NB4 (cell line): ENCODE measurements around the gene GRPEL1.

Experiments used
- DNase-seq: peaks from one replicate; pipeline ENCODE4 v3.0.0; 2010; ENCODE audit warnings: low read depth
- H3K4me3 ChIP-seq: one replicate; pipeline ENCODE4 v1.5.1; 2011; ENCODE audit warnings: mild to moderate bottlenecking, low read depth, low read length, moderate library complexity
- MYC ChIP-seq: IDR thresholded peaks from 2 replicates; pipeline ENCODE4 v1.6.1; 2011; ENCODE audit warnings: low read depth, low read length
- POLR2A ChIP-seq: IDR thresholded peaks from 2 replicates; pipeline ENCODE4 v1.6.1; 2011; ENCODE audit warnings: mild to moderate bottlenecking; ENCODE audit not compliant: insufficient read length; ENCODE audit errors: extremely low read depth
- TF ChIP-seq, protein P1 (sequence below): IDR thresholded peaks from 2 replicates; pipeline ENCODE4 v1.6.1; 2011; ENCODE audit warnings: low read depth, low read length
- TF ChIP-seq, protein P2 (sequence below): IDR thresholded peaks from one replicate; pipeline ENCODE4 v1.5.1; 2012; ENCODE audit warnings: low read depth, low read length

Gene GRPEL1

DNA sequence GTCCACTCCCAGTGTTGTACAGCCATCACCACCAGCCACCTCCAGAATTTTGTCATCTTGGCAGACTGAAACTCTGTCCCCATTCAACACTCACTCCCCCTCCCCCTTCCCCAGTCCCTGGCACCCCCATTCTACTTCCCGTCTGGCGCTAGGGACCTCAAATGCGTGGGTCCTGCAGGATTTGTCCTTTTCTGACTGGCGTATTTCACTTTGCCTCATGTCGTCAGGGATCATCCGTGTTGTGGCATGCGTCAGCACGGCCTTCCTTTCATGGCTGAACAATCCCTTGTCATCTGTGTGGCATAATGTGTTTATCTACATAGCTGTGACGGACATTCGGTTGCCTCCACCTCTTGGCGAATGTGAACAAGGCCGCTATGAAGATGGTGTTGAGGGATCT is 19.2 kb downstream of the GRPEL1 start:
- TF ChIP-seq, protein P1, sequence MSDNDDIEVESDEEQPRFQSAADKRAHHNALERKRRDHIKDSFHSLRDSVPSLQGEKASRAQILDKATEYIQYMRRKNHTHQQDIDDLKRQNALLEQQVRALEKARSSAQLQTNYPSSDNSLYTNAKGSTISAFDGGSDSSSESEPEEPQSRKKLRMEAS, result no peak
- no peak for TF ChIP-seq MYC
- TF ChIP-seq, protein P2, sequence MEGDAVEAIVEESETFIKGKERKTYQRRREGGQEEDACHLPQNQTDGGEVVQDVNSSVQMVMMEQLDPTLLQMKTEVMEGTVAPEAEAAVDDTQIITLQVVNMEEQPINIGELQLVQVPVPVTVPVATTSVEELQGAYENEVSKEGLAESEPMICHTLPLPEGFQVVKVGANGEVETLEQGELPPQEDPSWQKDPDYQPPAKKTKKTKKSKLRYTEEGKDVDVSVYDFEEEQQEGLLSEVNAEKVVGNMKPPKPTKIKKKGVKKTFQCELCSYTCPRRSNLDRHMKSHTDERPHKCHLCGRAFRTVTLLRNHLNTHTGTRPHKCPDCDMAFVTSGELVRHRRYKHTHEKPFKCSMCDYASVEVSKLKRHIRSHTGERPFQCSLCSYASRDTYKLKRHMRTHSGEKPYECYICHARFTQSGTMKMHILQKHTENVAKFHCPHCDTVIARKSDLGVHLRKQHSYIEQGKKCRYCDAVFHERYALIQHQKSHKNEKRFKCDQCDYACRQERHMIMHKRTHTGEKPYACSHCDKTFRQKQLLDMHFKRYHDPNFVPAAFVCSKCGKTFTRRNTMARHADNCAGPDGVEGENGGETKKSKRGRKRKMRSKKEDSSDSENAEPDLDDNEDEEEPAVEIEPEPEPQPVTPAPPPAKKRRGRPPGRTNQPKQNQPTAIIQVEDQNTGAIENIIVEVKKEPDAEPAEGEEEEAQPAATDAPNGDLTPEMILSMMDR, result no peak
- TF ChIP-seq POLR2A, result no peak
- no peak for DNase-seq
- no peak overlapping the region for H3K4me3 ChIP-seq

DNA sequence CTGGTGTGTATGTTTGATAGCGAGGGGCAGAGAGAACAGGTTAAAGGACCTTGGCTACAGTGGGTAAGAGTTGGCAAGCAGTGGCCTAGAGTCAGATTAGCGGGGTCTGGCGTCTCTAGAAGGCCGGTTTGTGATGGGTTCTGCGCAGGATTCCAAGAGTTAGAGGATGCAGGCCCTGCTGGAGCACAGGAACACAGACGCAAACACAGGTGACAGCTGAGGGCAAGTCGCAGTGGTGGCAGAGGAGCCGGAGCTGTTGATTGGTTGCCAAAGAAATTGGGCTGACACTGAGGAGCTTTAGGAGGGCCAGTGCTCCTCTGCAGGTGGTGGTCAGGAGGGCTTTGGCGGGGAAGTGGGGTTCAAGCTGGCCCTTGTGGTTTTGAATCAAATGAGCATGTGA is 20.9 kb downstream of the GRPEL1 start:
- no peak for TF ChIP-seq MYC
- TF ChIP-seq POLR2A, result no peak
- TF ChIP-seq, protein P1, result no peak
- TF ChIP-seq, protein P2, result no peak
- no peak for DNase-seq
- H3K4me3 ChIP-seq, result no peak overlapping the region

DNA sequence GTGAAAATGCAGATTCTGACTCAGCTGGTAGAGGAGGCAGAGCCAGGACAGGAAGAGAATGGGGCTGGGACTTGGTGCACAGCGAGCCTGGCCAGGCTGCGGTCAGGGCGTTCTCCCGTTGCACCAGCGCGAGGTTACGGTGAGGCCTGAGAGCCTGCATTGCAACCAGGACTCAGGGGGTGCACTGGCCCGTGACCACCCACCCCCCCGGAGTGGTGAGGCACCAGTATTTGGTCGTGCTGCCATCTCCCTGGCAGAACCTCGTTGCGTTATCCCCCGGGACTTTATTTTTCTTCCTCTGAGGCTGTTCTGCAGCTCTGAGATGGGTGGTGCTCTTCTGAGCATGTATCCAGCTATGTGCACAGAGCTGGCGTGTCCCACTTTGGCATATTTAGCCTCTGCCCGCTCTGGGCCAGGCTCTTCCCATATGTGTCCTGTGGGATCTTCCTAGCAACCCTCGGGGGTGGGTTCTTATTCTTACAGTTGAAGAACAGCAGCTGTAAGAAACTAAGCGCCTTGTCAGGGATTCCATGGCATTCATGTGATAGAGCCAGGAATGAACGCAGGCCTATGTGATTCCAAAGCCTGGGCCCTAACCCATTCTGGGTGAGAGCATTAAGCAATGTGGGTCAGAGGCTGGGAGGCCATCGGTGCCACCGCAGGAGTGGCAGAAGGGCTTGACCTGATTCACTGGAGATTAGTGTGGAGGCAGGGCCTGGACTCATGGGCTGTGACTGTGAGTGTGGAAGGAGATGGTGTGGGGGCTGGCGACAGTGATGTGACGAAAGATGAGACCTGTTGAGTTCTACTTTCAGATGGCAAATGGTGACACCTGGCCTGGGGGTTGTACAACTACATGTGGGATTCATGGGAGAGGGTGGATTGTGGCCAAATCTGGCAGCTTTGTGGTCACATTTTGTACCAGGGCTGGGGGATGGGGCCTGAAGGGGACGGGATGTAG is 21.6 kb downstream of the GRPEL1 start:
- TF ChIP-seq, protein P2, result no peak
- TF ChIP-seq MYC, result no peak
- TF ChIP-seq, protein P1, result no peak
- TF ChIP-seq POLR2A, result no peak
- DNase-seq, result peak; percentile 63
- H3K4me3 ChIP-seq, result no peak overlapping the region

DNA sequence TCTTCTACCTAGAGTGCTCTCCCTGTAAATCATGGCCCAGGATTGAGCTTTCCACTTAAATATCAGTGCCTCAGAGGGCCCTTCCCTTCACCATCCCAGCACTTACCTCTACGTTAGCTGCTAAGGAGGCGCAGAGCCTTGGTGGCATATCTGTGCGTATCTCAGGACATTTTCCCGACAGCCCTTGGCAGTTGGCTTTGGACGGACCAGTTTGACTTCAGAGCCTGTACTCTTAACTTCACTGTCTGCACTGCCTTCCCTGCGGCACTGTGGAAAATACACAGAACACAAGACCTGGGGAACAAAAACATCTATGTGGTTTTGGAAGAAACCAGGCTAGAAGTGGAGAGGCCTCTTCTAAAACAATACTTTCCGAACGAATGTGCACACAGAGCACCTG is 22.3 kb downstream of the GRPEL1 start:
- DNase-seq, result no peak
- TF ChIP-seq, protein P2, result no peak
- TF ChIP-seq, protein P1, result no peak
- TF ChIP-seq MYC (no peak), POLR2A (no peak)
- H3K4me3 ChIP-seq, result no peak overlapping the region

DNA sequence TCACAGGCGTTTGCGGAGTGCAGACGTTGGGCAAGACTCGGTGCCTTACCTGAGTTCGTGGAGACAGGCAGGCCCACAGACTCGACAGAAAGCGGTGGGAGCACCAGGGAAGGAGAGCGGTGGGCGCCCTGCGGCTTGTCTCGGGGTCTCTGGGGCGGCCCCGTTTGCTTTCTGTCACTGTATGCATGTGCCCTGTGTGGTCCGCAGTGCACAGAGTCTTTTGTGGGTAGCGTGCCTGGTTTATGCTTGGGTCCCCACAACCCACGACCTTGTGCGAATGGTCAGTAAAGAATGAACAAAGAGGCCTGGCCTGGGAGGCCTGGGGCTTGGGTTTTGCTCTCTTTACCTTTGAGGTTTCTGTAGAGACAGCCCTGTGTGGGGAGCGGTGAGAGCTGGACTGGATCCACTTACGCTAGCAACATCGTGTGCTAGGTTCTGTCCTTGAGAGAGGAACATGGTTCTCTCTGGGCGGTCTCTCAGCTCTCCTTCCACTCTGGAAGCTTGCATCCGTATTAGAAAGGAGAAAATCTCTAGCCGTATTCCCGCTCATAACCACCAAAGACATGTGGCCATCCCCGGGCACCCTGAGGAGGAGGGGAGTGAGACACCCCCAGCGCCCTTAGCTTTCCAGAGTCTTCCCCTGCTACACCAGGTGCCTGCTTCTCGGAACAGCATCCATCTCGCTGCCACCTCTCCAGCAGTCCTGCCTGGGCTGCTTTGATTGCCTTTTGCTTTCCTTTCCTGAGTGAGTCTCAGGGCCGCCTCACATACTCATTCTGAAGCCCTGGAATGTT is 23.5 kb downstream of the GRPEL1 start:
- no peak for DNase-seq
- peak overlapping the region; percentile 81 for H3K4me3 ChIP-seq
- TF ChIP-seq POLR2A, result no peak
- TF ChIP-seq MYC, result no peak
- TF ChIP-seq, protein P1, result no peak
- TF ChIP-seq, protein P2, result no peak
